Nucleus accumbens (tissue), 56 donors: ENCODE data around the gene IRF2BP1.
"Not testable (repeated sequence)": the region's sequence is repeated elsewhere in the genome, so short reads cannot be mapped to it uniquely, and the experiment has no call there.

Experiments
- DNase-seq, 56 donors: peaks; one replicate each; lab custom pipeline; 2025; lab: John Stamatoyannopoulos, UW

IRF2BP1 gene

GRCh38 chr19:45902651-45903625 is 17.0 kb upstream of the IRF2BP1 start:
- DNase-seq: peak; percentile 77 to 99 (median 96)

- peak in 1 of 56 donors; percentile 55 for DNase-seq
Measured at GRCh38 chr19:45901912-45902650, 16.1 kb upstream of the IRF2BP1 start, which contains the start of gene MYPOP. Gene MYPOP (minus strand): TSS chr19:45902613. CDS start chr19:45901773, 840 bp downstream.

GRCh38 chr19:45901432-45901911 is 15.5 kb upstream of the IRF2BP1 start:
- DNase-seq: peak in 3 of 56 donors; percentile 17 to 33 (median 21)

- peak in 1 of 56 donors; percentile 10 for DNase-seq
Measured at GRCh38 chr19:45900738-45901431, 14.9 kb upstream of the IRF2BP1 start.

- no peak for DNase-seq
Measured at GRCh38 chr19:45899919-45900589, 14.1 kb upstream of the IRF2BP1 start.

GRCh38 chr19:45899253-45899652 is 13.3 kb upstream of the IRF2BP1 start:
- no peak for DNase-seq

- no peak for DNase-seq
Measured at GRCh38 chr19:45897261-45897812, 11.4 kb upstream of the IRF2BP1 start.

GRCh38 chr19:45895983-45896599 is 10.2 kb upstream of the IRF2BP1 start:
- DNase-seq: not testable (repeated sequence)

GRCh38 chr19:45895519-45895972 is 9.6 kb upstream of the IRF2BP1 start:
- DNase-seq: peak in 1 of 56 donors; percentile 9

- DNase-seq: no peak
Measured at GRCh38 chr19:45890877-45891276, 4.9 kb upstream of the IRF2BP1 start.

- no peak for DNase-seq
Measured at GRCh38 chr19:45889210-45889885, 3.4 kb upstream of the IRF2BP1 start.

- no peak for DNase-seq
Measured at GRCh38 chr19:45887200-45887710, 1.3 kb upstream of the IRF2BP1 start.

- peak; percentile 35 to 94 (median 86) for DNase-seq
Measured at GRCh38 chr19:45886427-45887199, 672 bp upstream of the IRF2BP1 start.

GRCh38 chr19:45884682-45885555 is 1.0 kb downstream of the IRF2BP1 start:
- DNase-seq: peak in 1 of 56 donors; percentile 18

GRCh38 chr19:45883881-45884681 is 1.9 kb downstream of the IRF2BP1 start:
- DNase-seq: no peak

- peak in 1 of 56 donors; percentile 24 for DNase-seq
Measured at GRCh38 chr19:45883586-45883880, 2.4 kb downstream of the IRF2BP1 start.
